Superior temporal gyrus (tissue), 1 donor: ENCODE results near the gene ZEB2.

Experiments
- DNase-seq: peaks from one replicate; pipeline ENCODE4 v3.0.0-alpha.2; 2016; ENCODE audit errors: extremely low spot score

Gene ZEB2

GRCh38 chr2:144496092-144496976, 23.6 kb downstream of the ZEB2 start:
- DNase-seq: no peak

GRCh38 chr2:144495227-144496091, 24.5 kb downstream of the ZEB2 start:
- DNase-seq: peak; percentile 80

- DNase-seq: no peak
These were observed 26.7 kb downstream of the ZEB2 start for GRCh38 chr2:144493027-144493809.

- DNase-seq: no peak
These were observed 29.1 kb downstream of the ZEB2 start for GRCh38 chr2:144490857-144491256.

GRCh38 chr2:144490017-144490416, 29.9 kb downstream of the ZEB2 start:
- DNase-seq: no peak

GRCh38 chr2:144489315-144489916, 30.5 kb downstream of the ZEB2 start:
- no peak for DNase-seq

GRCh38 chr2:144484201-144484948, 35.5 kb downstream of the ZEB2 start:
- no peak for DNase-seq

- no peak for DNase-seq
These were observed 38.3 kb downstream of the ZEB2 start for GRCh38 chr2:144481666-144482065.

GRCh38 chr2:144481109-144481508, 38.8 kb downstream of the ZEB2 start:
- DNase-seq: no peak

- peak; percentile 72 for DNase-seq
These were observed 39.6 kb downstream of the ZEB2 start for GRCh38 chr2:144480285-144480684.

- no peak for DNase-seq
These were observed 40.3 kb downstream of the ZEB2 start for GRCh38 chr2:144479659-144480058.

- peak; percentile 69 for DNase-seq
These were observed 40.8 kb downstream of the ZEB2 start for GRCh38 chr2:144479138-144479537.

- DNase-seq: no peak
These were observed 42.0 kb downstream of the ZEB2 start for GRCh38 chr2:144477957-144478311.

GRCh38 chr2:144477281-144477956, 42.5 kb downstream of the ZEB2 start:
- no peak for DNase-seq

- DNase-seq: no peak
These were observed 43.2 kb downstream of the ZEB2 start for GRCh38 chr2:144476682-144477081.

GRCh38 chr2:144475569-144476275, 44.2 kb downstream of the ZEB2 start:
- no peak for DNase-seq

- no peak for DNase-seq
These were observed 44.9 kb downstream of the ZEB2 start for GRCh38 chr2:144475044-144475443.

- no peak for DNase-seq
These were observed 45.9 kb downstream of the ZEB2 start for GRCh38 chr2:144474017-144474416.

GRCh38 chr2:144472911-144473310, 47.0 kb downstream of the ZEB2 start:
- no peak for DNase-seq

GRCh38 chr2:144472046-144472412, 47.9 kb downstream of the ZEB2 start:
- no peak for DNase-seq
